ENCODE results near the gene BMERB1. TPM values are rescaled to one million over a fixed set of nuclear protein-coding genes. Genes with fewer than 3 reads are reported as not detected.
"Not testable (repeated sequence)": the region's sequence is repeated elsewhere in the genome, so short reads cannot be mapped to it uniquely, and the experiment has no call there.

Gene BMERB1
- total RNA-seq, 1 donor from 2014 or later = 45.1 TPM

DNA sequence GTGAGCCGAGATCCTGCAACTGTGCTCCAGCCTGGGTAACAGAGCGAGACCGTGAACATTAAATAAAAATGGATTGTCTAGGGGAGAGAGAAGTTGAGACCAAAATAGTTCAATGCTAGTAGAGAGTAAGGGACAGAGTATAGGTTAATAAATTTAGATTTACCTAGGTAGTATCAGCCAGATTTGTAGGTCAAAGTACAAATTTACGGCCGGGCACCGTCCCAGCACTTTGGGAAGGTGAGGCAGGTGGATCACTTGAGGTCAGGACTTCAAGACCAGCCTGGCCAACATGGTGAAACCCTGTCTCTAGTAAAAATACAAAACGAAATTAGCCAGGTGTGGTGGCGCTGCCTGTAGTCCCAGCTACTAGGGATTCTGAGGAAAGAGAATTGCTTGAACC lies 12.2 kb upstream of the BMERB1 start:
- no peaks in the 10 kb centered on the region for H3K27me3 Mint-ChIP-seq (ENCODE audit: low read depth)
- no peak overlapping the region for H3K27ac Mint-ChIP-seq (ENCODE audit: unreplicated experiment)
- TF ChIP-seq, protein P1, sequence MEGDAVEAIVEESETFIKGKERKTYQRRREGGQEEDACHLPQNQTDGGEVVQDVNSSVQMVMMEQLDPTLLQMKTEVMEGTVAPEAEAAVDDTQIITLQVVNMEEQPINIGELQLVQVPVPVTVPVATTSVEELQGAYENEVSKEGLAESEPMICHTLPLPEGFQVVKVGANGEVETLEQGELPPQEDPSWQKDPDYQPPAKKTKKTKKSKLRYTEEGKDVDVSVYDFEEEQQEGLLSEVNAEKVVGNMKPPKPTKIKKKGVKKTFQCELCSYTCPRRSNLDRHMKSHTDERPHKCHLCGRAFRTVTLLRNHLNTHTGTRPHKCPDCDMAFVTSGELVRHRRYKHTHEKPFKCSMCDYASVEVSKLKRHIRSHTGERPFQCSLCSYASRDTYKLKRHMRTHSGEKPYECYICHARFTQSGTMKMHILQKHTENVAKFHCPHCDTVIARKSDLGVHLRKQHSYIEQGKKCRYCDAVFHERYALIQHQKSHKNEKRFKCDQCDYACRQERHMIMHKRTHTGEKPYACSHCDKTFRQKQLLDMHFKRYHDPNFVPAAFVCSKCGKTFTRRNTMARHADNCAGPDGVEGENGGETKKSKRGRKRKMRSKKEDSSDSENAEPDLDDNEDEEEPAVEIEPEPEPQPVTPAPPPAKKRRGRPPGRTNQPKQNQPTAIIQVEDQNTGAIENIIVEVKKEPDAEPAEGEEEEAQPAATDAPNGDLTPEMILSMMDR (conservative IDR thresholded peaks at IDR 0.05) = no peak
- no peak overlapping the region for H3K4me3 Mint-ChIP-seq
- H3K36me3 Mint-ChIP-seq (ENCODE audit: low read depth) = no peaks in the 10 kb centered on the region
- H3K9me3 Mint-ChIP-seq = no peaks in the 10 kb centered on the region
- no peaks in the 10 kb centered on the region for H3K4me1 Mint-ChIP-seq
- DNase-seq (ENCODE audit: low read depth, low spot score) = no peak

DNA sequence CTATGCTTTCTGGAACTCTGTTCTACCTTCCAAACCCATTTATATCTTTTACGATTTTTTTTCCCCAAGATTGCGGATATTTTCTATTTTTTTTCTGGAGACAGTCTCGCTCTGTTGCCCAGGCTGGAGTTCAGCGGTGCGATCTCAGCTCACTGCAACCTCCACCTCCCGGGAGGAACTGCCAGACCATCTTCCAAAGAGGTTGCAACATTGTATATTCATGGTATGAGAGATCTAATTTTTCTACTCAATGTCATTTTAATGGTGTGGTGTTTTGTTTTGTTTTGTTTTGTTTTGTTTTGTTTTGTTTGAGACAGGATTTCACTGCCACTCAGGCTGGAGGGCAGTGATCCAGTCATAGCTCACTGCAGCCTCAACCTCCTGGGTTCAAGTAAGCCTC lies 8.5 kb upstream of the BMERB1 start:
- Mint-ChIP-seq H3K9me3 (no peaks in the 10 kb centered on the region), H3K27ac (ENCODE audit: unreplicated experiment) (no peak overlapping the region), H3K4me3 (no peak overlapping the region), H3K4me1 (no peaks in the 10 kb centered on the region), H3K27me3 (ENCODE audit: low read depth) (no peaks in the 10 kb centered on the region), H3K36me3 (ENCODE audit: low read depth) (no peaks in the 10 kb centered on the region)
- DNase-seq (ENCODE audit: low read depth, low spot score) = no peak
- TF ChIP-seq, protein P1 (conservative IDR thresholded peaks at IDR 0.05) = no peak

DNA sequence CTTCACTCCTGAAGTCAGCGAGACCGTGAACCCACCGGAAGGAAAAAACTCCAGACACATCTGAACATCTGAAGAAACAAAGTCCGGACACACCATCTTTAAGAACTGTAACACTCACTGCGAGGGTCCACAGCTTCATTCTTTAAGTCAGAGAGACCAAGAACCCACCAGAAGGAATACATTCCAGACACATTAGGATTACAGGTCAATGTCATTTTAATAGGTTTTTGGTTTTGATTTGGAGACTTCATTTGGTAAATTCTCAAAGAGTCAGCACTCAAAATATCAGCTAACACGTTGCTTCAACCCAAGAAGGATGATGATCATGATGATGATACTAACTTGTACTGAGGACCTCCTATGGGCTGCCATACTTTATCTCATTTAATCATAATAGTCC lies 7.6 kb upstream of the BMERB1 start:
- no peaks in the 10 kb centered on the region for H3K27me3 Mint-ChIP-seq (ENCODE audit: low read depth)

DNA sequence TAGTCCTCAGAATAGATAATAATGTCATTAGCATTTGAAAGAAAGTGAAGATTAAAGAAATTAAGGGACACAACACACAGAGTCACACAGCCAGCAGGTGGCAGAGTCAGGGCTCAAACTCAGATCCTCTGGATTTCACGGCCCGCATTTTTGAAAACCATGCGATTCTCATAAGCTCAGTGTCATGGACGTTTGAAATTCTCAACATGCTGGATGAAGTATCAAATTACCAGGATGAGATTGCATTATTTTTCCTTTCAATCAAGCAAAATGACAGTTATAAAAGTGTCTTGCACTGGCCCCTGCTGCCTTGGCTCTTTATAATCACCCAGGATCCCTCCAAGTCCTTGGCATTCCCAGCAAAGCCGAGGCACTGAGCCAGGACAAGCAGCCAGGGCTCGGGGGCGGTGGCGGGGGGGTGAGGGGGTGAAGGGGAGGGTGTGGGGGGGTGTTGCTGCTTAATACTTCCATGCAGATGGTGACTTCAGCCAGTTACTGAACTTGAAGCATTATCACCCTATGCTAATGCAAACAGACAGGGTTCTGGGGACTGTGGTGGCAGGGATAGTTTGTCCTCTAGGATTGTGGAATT lies 6.6 kb upstream of the BMERB1 start:
- H3K4me1 Mint-ChIP-seq = no peaks in the 10 kb centered on the region
- TF ChIP-seq, protein P1 (conservative IDR thresholded peaks at IDR 0.05) = peak; percentile 64
- no peaks in the 10 kb centered on the region for H3K36me3 Mint-ChIP-seq (ENCODE audit: low read depth)
- no peaks in the 10 kb centered on the region for H3K27me3 Mint-ChIP-seq (ENCODE audit: low read depth)
- no peak overlapping the region for H3K27ac Mint-ChIP-seq (ENCODE audit: unreplicated experiment)
- DNase-seq (ENCODE audit: low read depth, low spot score) = peak; percentile 7
- H3K9me3 Mint-ChIP-seq = no peaks in the 10 kb centered on the region
- no peak overlapping the region for H3K4me3 Mint-ChIP-seq

More for the DNA sequence above, 7.6 kb upstream of the BMERB1 start:
- Mint-ChIP-seq H3K4me1 (no peaks in the 10 kb centered on the region), H3K27ac (ENCODE audit: unreplicated experiment) (no peak overlapping the region), H3K9me3 (no peaks in the 10 kb centered on the region), H3K4me3 (no peak overlapping the region), H3K36me3 (ENCODE audit: low read depth) (no peaks in the 10 kb centered on the region)
- TF ChIP-seq, protein P1 (conservative IDR thresholded peaks at IDR 0.05) = no peak
- DNase-seq (ENCODE audit: low read depth, low spot score) = no peak

DNA sequence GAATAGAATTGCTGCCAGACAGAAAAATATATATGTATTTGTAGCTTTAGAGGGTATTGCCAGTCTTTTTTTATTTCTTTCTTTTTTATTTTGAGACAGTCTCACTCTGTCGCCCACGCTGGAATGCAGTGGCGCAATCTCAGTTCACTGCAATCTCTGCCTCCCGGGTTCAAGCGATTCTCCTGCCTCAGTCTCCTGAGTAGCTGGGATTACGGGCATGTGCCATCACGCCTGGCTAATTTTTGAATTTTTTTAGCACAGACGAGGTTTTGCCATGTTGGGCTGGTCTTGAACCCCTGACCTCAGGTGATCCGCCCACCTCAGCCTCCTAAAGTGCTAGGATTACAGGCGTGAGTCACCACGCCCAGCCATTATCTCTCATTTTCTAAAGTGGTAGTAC lies 3.5 kb upstream of the BMERB1 start:
- not testable (repeated sequence) for H3K9me3 Mint-ChIP-seq; DNase-seq (ENCODE audit: low read depth, low spot score); H3K27ac Mint-ChIP-seq (ENCODE audit: unreplicated experiment); H3K27me3 Mint-ChIP-seq (ENCODE audit: low read depth); H3K4me3 Mint-ChIP-seq; H3K4me1 Mint-ChIP-seq; H3K36me3 Mint-ChIP-seq (ENCODE audit: low read depth)

DNA sequence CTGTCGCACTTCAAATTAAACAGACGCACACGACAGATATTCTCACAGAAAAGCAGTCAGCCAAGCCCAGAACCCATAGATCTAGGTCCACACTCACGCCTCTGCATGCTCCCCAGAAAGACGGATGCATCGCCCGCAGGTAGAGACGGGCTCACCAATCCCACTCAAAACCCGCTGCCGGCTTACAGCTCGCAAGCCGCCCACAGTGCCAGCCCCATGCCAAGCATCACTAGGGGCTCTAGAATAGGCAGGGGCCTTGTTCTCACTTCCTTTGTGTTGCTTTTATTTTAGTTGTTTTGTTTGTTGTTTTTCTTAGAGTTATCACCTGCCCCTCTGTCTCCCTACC lies 336 bp upstream of the BMERB1 start:
- Mint-ChIP-seq H3K9me3 (no peaks in the 10 kb centered on the region), H3K4me1 (peaks cover 14% of the 10 kb centered on the region), H3K27ac (ENCODE audit: unreplicated experiment) (no peak overlapping the region), H3K4me3 (peak overlapping the region; percentile 86), H3K36me3 (ENCODE audit: low read depth) (no peaks in the 10 kb centered on the region), H3K27me3 (ENCODE audit: low read depth) (peaks cover 7% of the 10 kb centered on the region)
- DNase-seq (ENCODE audit: low read depth, low spot score) = no peak
- TF ChIP-seq, protein P1 (conservative IDR thresholded peaks at IDR 0.05) = no peak

All from neural crest cell (in vitro differentiated cells).